Right lobe of liver (tissue), 4 donors: ENCODE measurements around the gene ECHDC3.

Source experiments
- POLR2A ChIP-seq: fragments of 450-650 bp; IDR thresholded peaks from one replicate; pipeline ENCODE4 v1.6.1; 2017; ENCODE audit warnings: antibody characterized with exemption, mild to moderate bottlenecking
- TF ChIP-seq, protein P1 (sequence below), 4 donors: fragments of 200-600 bp in 3 of 4; fragments of 450-650 bp in 1 of 4; IDR thresholded peaks; one replicate each; pipeline versions ENCODE4 v1.5.1 to v1.8.0; 2016 to 2022; ENCODE audit warnings: antibody characterized with exemption in 4 of 4, mild to moderate bottlenecking in 2 of 4
- donor health status: DM: no; HTN: no; CAD: no.
- donor health status: DM: no; HTN: no; CAD: no.
- donor health status: DM: no; HTN: yes; CAD: no.

DNA sequence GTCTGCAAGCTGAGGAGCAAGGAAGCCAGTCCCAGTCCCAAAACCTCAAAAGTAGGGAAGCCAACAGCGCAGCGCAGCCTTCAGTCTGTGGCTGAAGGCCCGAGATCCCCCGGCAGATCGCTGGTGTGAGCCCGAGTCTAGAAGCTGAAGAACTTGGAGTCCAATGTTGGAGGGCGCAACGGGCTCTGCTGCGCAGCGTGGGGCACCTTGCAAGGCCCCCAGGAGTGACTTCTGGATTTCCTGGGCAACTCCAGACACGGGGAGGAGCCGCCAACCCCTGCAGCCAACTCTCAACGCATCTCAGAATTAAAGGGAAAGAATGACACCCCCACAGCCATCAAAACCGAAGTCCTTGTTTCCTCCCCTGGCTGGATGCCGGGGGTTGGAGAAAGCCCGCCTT is 62.2 kb downstream of the ECHDC3 start:
- no peak for TF ChIP-seq POLR2A
- TF ChIP-seq, protein P1, sequence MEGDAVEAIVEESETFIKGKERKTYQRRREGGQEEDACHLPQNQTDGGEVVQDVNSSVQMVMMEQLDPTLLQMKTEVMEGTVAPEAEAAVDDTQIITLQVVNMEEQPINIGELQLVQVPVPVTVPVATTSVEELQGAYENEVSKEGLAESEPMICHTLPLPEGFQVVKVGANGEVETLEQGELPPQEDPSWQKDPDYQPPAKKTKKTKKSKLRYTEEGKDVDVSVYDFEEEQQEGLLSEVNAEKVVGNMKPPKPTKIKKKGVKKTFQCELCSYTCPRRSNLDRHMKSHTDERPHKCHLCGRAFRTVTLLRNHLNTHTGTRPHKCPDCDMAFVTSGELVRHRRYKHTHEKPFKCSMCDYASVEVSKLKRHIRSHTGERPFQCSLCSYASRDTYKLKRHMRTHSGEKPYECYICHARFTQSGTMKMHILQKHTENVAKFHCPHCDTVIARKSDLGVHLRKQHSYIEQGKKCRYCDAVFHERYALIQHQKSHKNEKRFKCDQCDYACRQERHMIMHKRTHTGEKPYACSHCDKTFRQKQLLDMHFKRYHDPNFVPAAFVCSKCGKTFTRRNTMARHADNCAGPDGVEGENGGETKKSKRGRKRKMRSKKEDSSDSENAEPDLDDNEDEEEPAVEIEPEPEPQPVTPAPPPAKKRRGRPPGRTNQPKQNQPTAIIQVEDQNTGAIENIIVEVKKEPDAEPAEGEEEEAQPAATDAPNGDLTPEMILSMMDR (IDR thresholded peaks at IDR 0.05): no peak
